GM18498 (cell line): ENCODE data around the gene PDE6B.
"Not testable (repeated sequence)": the region's sequence is repeated elsewhere in the genome, so short reads cannot be mapped to it uniquely, and the experiment has no call there.

ENCODE experiments used
- ATAC-seq: cut with Tn5 transposase; IDR thresholded peaks from one replicate; pipeline ENCODE4 v1.9.1; 2021; ENCODE audit warnings: mild to moderate bottlenecking, moderate library complexity; ENCODE audit not compliant: unreplicated experiment

Gene PDE6B

DNA sequence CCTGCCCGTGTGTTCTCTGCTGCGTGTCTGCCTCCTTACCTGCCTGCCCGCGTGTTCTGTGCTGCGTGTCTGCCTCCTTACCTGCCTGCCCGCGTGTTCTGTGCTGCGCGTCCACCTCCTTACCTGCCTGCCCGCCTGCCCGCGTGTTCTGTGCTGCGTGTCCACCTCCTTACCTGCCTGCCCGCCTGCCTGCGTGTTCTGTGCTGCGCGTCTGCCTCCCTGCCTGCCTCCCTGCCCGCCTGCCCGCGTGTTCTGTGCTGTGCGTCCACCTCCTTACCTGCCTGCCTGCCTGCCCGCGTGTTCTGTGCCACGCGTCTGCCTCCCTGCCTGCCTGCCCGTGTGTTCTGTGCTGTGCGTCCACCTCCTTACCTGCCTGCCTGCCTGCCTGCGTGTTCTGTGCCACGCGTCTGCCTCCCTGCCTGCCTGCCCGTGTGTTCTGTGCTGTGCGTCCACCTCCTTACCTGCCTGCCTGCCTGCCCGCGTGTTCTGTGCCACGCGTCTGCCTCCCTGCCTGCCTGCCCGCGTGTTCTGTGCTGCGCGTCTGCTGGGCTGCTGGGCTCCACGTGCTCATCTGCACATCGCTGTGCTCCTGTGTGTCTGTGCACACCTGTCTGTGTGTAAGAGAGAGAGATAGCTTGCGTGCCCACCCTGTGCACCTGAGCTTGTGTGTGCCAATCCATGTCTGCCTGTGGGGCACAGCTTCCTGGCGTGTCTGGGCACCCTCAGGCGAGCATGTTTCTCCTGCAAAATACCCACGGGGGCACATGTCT is 9.9 kb downstream of the PDE6B start:
- ATAC-seq = not testable (repeated sequence)

GRCh38 chr4:635851-636627 is 10.7 kb downstream of the PDE6B start:
- no peak for ATAC-seq

DNA sequence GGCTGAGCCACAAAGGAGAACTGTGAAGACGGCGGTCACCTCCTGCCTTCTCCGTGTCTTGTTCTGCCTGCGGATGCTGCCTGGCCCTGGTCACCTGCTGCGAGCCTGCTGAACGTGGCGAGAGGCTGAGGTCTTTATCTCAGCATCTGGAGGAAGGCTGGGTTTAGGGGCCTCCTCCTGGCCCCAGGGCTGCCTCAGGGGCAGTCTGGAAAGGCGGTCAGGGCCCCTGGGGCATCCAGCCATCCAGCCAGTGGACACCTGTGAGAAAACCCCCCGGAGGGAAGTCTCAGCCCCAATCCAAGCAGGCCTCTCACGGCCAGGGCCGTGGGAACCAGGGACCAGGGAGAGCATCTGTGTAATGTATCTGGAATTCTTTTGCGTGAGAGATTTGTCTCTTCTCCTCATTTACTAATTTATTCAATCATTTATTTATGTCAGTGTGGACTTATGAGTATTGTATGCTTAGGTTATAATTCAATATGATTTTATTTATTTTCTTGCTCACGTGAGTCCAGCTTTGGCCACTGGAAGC is 11.3 kb downstream of the PDE6B start:
- no peak for ATAC-seq

DNA sequence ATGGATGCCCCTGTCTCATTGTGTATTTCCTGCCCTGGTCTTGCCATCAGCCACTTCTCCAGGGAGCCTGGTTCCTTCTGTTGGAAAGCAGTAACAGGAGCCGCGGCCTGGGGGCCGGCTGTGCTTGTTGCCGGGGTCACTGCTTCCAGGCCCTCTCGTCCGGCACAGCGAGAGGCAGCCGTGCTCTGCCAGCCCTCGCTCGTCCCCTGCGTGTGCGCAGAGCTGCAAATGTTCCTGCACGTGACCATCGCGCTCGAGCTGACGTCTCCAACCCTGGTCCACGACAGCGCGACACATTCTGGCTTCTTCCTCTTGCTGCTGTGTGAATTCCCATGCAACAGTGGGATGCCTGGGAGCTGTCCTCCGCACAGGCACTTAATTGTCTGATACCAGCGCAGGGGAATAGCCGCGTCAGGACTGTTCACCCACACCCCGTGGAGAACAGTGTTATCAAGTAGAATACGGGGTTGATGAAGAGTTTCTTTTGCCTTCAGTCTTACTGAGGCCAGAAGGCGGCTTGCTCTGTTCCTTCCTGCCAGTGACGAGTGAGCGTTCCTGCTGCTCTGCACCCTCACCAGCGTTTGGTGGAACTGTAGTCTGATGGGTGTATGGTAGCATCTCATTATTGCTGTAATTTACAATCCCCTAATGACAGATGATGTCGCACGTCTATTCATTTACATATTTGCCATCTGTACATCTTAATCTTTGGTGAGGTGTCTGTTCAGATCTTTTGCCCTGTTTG is 12.3 kb downstream of the PDE6B start:
- ATAC-seq = no peak

GRCh38 chr4:642366-642765 is 17.0 kb downstream of the PDE6B start:
- ATAC-seq = not testable (repeated sequence)

GRCh38 chr4:646460-646859 is 21.1 kb downstream of the PDE6B start:
- no peak for ATAC-seq

- ATAC-seq = no peak
These were observed 22.1 kb downstream of the PDE6B start for GRCh38 chr4:647481-647880.

- ATAC-seq = no peak
These were observed 23.4 kb downstream of the PDE6B start for GRCh38 chr4:648579-649292.

- no peak for ATAC-seq
These were observed 23.9 kb downstream of the PDE6B start for GRCh38 chr4:649293-649625.

DNA sequence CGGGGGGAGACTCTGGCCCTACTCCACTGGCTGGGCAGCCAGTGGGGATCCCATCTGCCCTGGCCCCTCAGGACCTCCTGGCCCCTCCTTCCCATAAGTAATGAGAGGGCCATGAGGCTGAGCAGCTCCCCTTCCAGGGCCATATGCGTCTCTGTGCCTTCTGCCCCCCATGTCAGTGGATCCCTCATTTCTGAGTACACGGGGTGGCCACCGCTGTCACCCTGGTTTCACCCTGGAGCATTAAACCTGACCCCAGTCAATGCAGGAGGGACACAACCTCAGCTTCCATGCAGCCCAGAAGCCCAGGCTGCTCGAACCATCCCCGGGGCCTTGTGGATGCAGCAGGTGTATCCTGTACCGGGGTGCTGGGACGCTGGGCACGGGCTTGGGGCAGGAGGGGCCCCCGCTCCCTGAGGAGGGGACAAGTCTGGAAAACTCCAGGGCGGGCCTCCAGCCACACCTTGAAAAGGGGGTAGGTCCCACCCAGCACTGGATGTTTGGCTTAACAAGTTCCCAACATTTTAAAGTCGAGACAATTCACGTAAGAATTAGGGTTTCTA is 24.5 kb downstream of the PDE6B start:
- ATAC-seq = no peak

- ATAC-seq = no peak
These were observed 25.1 kb downstream of the PDE6B start for GRCh38 chr4:650461-650860.

DNA sequence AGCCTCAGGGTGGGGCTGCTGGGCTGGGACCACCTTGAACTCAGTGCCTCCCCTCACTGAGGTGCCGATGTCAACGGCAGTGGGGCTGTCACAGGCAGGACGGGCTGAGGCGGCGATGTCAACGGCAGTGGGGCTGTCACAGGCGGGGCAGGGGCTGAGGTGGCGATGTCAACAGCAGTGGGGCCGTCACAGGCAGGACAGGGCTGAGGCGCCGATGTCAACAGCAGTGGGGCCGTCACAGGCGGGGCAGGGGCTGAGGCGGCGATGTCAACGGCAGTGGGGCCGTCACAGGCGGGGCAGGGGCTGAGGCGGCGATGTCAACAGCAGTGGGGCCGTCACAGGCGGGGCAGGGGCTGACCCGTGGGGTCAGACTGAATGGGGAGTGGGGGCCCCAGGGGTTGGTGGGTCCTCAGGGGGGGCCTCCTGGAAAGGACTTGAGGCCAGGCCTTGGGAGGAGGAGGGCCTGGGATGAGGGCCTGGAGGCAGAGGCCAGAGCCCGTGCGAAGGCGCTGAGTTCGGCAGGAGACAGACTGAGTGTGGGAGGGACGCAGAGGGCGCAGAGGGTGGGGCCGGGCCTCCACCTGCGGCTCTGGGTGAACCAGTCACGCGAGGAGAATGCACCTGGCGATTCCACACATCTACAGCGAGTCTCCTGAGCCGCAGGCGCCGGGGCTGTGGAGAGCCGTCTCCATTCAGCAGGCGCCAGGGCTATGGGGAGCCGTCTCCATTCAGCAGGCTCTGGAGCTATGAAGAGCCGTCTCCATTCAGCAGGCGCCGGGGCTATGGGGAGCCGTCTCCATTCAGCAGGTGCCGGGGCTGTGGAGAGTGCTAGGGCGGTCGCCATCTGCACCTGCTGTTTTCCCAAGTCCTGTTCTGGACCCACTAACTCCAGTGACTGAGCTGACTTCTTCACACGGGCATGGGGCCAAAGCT is 25.8 kb downstream of the PDE6B start:
- ATAC-seq = no peak

DNA sequence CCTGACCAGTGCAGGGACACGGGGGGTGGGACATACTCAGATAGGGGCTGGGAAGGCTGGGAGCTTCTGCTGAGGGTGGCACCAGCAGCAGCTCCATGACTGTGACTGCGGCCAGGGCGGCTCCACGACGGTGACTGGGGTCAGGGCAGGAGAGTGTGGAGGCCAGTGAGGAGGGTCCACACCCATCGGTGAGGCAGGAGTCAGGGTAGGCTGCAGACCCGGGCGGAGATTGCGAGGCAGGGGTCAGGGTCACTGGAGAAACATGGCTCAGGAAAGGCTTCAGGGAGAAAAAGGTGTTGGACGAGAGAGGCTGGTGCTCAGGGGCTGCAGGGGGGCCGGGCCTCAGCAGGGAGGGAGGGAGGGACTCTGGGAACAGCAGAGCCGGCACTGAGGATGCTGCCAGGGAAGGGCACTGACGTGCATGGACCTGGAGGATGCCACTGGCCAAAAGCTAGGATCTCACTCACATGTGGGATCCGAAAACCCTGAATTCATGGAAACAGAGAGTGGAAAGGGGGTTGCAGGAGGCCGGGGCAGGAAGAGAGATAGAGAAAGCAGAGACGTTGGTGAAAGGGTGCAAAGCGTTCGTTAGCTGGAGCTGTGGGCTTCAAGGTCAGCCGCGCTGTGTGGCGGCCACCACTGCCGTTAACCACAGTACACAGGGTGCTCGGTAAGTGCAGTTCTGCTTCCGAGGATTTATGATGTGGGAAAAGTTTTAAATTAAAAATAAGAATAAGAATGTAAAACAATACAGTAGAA is 26.7 kb downstream of the PDE6B start:
- no peak for ATAC-seq

GRCh38 chr4:653080-653821 is 27.9 kb downstream of the PDE6B start:
- ATAC-seq = no peak

DNA sequence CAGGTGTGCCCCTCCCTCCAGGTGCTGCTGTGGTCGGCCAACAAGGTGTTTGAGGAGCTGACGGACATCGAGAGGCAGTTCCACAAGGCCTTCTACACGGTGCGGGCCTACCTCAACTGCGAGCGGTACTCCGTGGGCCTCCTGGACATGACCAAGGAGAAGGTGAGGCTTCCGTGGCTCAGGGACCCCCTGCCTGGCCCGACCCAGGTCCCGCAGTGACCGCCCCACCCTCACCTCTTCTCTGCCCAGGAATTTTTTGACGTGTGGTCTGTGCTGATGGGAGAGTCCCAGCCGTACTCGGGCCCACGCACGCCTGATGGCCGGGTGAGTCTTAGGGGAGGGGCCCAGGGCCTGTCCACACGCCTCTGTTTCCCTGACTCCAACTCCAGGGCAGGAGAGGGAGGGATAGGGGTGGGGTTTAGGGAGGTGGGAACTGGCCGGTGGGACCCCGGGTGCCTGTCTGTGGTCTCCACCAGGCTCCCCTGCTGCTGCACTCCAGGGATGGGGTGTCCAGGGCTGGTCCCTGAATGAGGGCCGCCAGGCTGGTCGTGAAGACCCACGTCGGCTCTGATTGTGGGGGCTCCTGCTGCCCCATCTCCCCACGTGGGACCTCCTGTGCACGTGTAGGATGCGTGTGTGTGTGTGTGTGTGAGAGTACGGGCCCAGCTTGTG is 28.6 kb downstream of the PDE6B start:
- ATAC-seq = no peak

GRCh38 chr4:654503-654845 is 29.1 kb downstream of the PDE6B start:
- no peak for ATAC-seq

DNA sequence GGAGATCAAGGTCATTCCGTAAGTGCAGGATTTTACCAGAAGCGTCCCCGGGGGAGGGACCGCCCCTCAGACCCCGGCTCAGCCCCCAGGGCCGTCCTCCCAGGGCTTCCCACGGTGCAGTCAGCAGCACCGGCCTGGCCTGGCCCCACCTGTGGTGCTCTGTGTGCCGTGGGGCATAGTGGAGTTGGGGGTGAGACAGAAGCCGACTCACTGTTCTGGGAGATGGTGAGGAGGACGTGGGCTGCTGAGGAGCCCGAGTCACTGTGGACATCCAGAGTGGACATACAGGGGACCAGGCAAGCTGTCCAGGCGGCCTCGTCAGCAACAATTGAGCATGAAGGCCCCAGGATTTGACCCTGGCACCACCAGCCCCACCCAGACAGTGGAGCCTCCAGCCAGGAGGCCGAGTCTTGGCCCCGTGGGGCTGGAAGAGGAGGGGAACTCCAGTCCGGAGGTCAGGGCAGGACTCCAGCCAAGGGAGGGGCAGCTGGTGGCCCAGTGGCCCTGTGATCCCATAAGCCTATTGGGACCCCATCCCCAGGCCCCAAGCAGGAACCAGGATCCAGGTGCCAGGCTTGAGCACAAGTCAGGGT is 29.6 kb downstream of the PDE6B start:
- no peak for ATAC-seq
